Measurements from ENCODE around the gene CREBL2.

The CREBL2 gene

GRCh38 chr12:12620730-12621315 is 9.1 kb downstream of the CREBL2 start:
- POLR2A ChIA-PET = interaction anchor here (0.7 kb wide), 1 partner anchor 877 kb away, joined by 7 read pairs; no protein-coding TSS in a partner anchor
- no peak for TF ChIP-seq CTCF (IDR thresholded peaks at IDR 0.05; ENCODE audit: control extremely low read depth, extremely low read depth, low read depth, missing control alignments)
- CTCF ChIA-PET = no interaction called here
- DNase-seq (ENCODE audit: extremely low spot score) = no peak

GRCh38 chr12:12622418-12622817 is 10.7 kb downstream of the CREBL2 start:
- TF ChIP-seq CTCF (IDR thresholded peaks at IDR 0.05; ENCODE audit: control extremely low read depth, extremely low read depth, low read depth, missing control alignments) = no peak
- POLR2A ChIA-PET = no interaction called here

GRCh38 chr12:12624498-12624992 is 12.9 kb downstream of the CREBL2 start:
- no peak for TF ChIP-seq CTCF (IDR thresholded peaks at IDR 0.05; ENCODE audit: control extremely low read depth, extremely low read depth, low read depth, missing control alignments)
- POLR2A ChIA-PET = no interaction called here
- CTCF ChIA-PET = interaction anchor here (0.6 to 2.2 kb wide), 7 partner anchors 9 to 566 kb away, joined by 3 to 13 read pairs (median 5); no protein-coding TSS in a partner anchor
- DNase-seq (ENCODE audit: extremely low spot score) = no peak

More at GRCh38 chr12:12622418-12622817, 10.7 kb downstream of the CREBL2 start:
- CTCF ChIA-PET = no interaction called here
- DNase-seq (ENCODE audit: extremely low spot score) = no peak

- ChIA-PET CTCF (interaction anchor here (1.1 to 1.4 kb wide), 2 partner anchors 19 to 26 kb away, joined by 3 to 4 read pairs; no protein-coding TSS in a partner anchor), POLR2A (no interaction called here)
- no peak for TF ChIP-seq CTCF (IDR thresholded peaks at IDR 0.05; ENCODE audit: control extremely low read depth, extremely low read depth, low read depth, missing control alignments)
- DNase-seq (ENCODE audit: extremely low spot score) = no peak
Observed at GRCh38 chr12:12626471-12626870, 14.8 kb downstream of the CREBL2 start.

GRCh38 chr12:12627308-12627827 is 15.7 kb downstream of the CREBL2 start:
- ChIA-PET POLR2A (no interaction called here), CTCF (interaction anchor here (1.1 to 1.4 kb wide), 2 partner anchors 18 to 27 kb away, joined by 3 to 4 read pairs; no protein-coding TSS in a partner anchor)
- TF ChIP-seq CTCF (IDR thresholded peaks at IDR 0.05; ENCODE audit: control extremely low read depth, extremely low read depth, low read depth, missing control alignments) = no peak
- DNase-seq (ENCODE audit: extremely low spot score) = no peak

GRCh38 chr12:12628013-12628412 is 16.3 kb downstream of the CREBL2 start:
- POLR2A ChIA-PET = no interaction called here
- CTCF ChIA-PET = interaction anchor here (1.4 kb wide), 1 partner anchor 17 kb away, joined by 3 read pairs; no protein-coding TSS in a partner anchor
- DNase-seq (ENCODE audit: extremely low spot score) = no peak
- TF ChIP-seq CTCF (IDR thresholded peaks at IDR 0.05; ENCODE audit: control extremely low read depth, extremely low read depth, low read depth, missing control alignments) = no peak

Data from GM10248 (cell line).